ENCODE results near the gene PCDH18. TPM values are rescaled to one million over a fixed set of nuclear protein-coding genes. Genes with fewer than 3 reads are reported as not detected.
"Not testable (repeated sequence)": the region's sequence is repeated elsewhere in the genome, so short reads cannot be mapped to it uniquely, and the experiment has no call there.

Gene PCDH18
- total RNA-seq, 1 donor from 2014 or later: 7.4 TPM

DNA sequence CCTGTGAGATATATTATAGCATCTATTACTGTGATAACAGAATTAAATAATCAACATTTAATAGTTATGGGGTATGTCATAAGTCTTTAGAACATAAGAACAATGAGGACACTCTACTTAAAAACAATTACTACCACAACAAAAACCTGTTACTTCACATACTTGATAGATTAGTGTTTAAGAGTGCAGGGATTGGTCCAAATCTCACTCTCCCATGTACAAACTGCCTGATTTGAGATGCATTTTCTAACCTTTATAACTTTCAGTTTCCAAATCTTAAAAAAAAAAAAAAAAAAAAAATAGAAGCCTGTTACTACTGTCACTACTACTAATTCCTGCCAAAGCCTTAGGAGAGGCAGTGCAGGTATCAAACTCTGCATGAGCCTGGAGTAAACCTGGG is 5.6 kb downstream of the PCDH18 start:
- H3K4me1 Mint-ChIP-seq (ENCODE audit: low read depth, unreplicated experiment): peaks cover 12% of the 10 kb centered on the region
- H3K36me3 Mint-ChIP-seq (ENCODE audit: unreplicated experiment): no peaks in the 10 kb centered on the region
- no peak for TF ChIP-seq CTCF (IDR thresholded peaks at IDR 0.05; ENCODE audit: partially characterized antibody, unreplicated experiment)
- H3K27ac Mint-ChIP-seq (ENCODE audit: unreplicated experiment): no peak overlapping the region
- DNase-seq: no peak
- H3K9me3 Mint-ChIP-seq (ENCODE audit: unreplicated experiment): no peaks in the 10 kb centered on the region
- H3K4me3 Mint-ChIP-seq (ENCODE audit: unreplicated experiment): no peak overlapping the region
- no peaks in the 10 kb centered on the region for H3K27me3 Mint-ChIP-seq (ENCODE audit: unreplicated experiment)

DNA sequence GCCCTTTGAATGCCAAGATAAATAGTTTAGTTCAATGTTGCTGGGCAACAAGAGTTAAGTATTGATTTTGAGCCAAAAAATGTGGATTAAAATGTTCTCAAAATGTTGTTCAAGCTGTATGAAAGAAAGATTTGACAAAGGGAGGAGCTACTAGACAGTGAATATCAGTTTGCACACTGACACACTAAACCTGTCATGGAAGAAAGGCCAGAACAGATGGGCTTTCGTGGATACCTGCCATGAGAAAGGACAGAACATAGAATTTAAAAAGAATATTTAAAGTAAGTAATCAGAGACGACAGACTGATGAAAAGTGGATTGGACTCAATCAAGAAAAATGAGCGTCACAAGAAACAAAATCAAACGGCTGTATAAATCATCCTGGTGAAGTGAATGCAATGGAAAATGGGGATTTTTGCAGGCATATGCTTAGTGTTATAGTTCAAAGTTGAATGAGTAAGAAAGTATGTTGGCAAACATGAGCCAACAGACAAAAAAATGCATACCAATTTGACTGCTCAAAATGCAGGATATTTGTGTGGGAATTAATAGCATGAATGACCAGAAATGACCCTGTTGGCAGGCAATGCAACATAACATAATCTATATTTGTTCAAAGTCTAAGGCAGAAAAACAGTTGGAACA is 7.4 kb downstream of the PCDH18 start:
- Mint-ChIP-seq H3K9me3 (ENCODE audit: unreplicated experiment) (no peaks in the 10 kb centered on the region), H3K4me1 (ENCODE audit: low read depth, unreplicated experiment) (peaks cover 12% of the 10 kb centered on the region), H3K4me3 (ENCODE audit: unreplicated experiment) (no peak overlapping the region), H3K27me3 (ENCODE audit: unreplicated experiment) (no peaks in the 10 kb centered on the region), H3K36me3 (ENCODE audit: unreplicated experiment) (no peaks in the 10 kb centered on the region), H3K27ac (ENCODE audit: unreplicated experiment) (no peak overlapping the region)
- TF ChIP-seq CTCF (IDR thresholded peaks at IDR 0.05; ENCODE audit: partially characterized antibody, unreplicated experiment): no peak
- DNase-seq: no peak

GRCh38 chr4:137523329-137523728 is 9.0 kb downstream of the PCDH18 start:
- no peak overlapping the region for H3K4me3 Mint-ChIP-seq (ENCODE audit: unreplicated experiment)
- no peaks in the 10 kb centered on the region for H3K36me3 Mint-ChIP-seq (ENCODE audit: unreplicated experiment)
- no peak for TF ChIP-seq CTCF (IDR thresholded peaks at IDR 0.05; ENCODE audit: partially characterized antibody, unreplicated experiment)
- no peaks in the 10 kb centered on the region for H3K27me3 Mint-ChIP-seq (ENCODE audit: unreplicated experiment)
- DNase-seq: no peak
- H3K4me1 Mint-ChIP-seq (ENCODE audit: low read depth, unreplicated experiment): peaks cover 8% of the 10 kb centered on the region
- H3K9me3 Mint-ChIP-seq (ENCODE audit: unreplicated experiment): no peaks in the 10 kb centered on the region
- no peak overlapping the region for H3K27ac Mint-ChIP-seq (ENCODE audit: unreplicated experiment)

DNA sequence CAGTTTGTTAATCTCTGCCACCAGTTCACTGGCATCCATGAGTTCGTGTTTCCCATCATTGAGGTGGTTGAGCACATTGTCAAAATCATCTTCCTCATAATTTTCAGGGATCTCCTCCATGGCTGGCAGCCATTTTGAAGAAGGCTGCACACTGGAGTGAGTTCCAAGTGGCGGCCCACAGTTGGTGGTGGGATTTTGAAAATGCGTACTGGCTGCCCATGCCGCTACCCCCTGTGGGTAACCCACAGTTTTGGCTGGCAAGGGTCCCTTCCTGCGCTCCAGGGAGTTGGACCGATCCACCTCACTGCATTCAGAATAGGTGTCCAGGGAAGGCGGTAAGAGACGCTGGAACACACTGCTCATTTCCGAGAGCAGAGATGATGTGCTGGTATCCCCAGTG is 11.2 kb downstream of the PCDH18 start:
- no peak for TF ChIP-seq CTCF (IDR thresholded peaks at IDR 0.05; ENCODE audit: partially characterized antibody, unreplicated experiment)
- Mint-ChIP-seq H3K36me3 (ENCODE audit: unreplicated experiment) (no peaks in the 10 kb centered on the region), H3K27ac (ENCODE audit: unreplicated experiment) (no peak overlapping the region), H3K27me3 (ENCODE audit: unreplicated experiment) (no peaks in the 10 kb centered on the region), H3K4me1 (ENCODE audit: low read depth, unreplicated experiment) (peaks cover 8% of the 10 kb centered on the region), H3K4me3 (ENCODE audit: unreplicated experiment) (no peak overlapping the region), H3K9me3 (ENCODE audit: unreplicated experiment) (no peaks in the 10 kb centered on the region)
- DNase-seq: no peak

GRCh38 chr4:137519406-137519805 is 12.9 kb downstream of the PCDH18 start:
- Mint-ChIP-seq H3K27me3 (ENCODE audit: unreplicated experiment) (no peaks in the 10 kb centered on the region), H3K4me1 (ENCODE audit: low read depth, unreplicated experiment) (peaks cover 5% of the 10 kb centered on the region), H3K9me3 (ENCODE audit: unreplicated experiment) (no peaks in the 10 kb centered on the region), H3K4me3 (ENCODE audit: unreplicated experiment) (no peak overlapping the region), H3K27ac (ENCODE audit: unreplicated experiment) (no peak overlapping the region), H3K36me3 (ENCODE audit: unreplicated experiment) (no peaks in the 10 kb centered on the region)
- no peak for TF ChIP-seq CTCF (IDR thresholded peaks at IDR 0.05; ENCODE audit: partially characterized antibody, unreplicated experiment)
- no peak for DNase-seq

DNA sequence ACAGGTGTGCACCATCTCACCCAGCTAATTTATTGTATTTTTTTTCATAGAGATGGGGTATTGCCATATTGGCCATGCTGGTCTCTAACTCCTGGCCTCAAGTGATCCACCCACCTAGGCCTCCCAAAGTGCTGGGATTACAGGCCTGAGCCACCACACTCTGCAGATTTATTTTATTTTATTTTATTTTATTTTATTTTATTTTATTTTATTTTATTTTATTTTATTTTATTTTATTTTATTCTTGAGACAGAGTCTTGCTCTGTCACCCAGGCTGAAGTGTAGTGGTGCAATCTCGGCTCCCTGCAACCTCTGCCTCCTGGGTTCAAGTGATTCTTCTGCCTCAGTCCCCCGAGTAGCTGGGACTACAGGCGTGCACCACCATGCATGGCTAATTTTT is 15.0 kb downstream of the PCDH18 start:
- H3K27ac Mint-ChIP-seq (ENCODE audit: unreplicated experiment); H3K9me3 Mint-ChIP-seq (ENCODE audit: unreplicated experiment); DNase-seq; H3K27me3 Mint-ChIP-seq (ENCODE audit: unreplicated experiment); H3K36me3 Mint-ChIP-seq (ENCODE audit: unreplicated experiment); H3K4me1 Mint-ChIP-seq (ENCODE audit: low read depth, unreplicated experiment); H3K4me3 Mint-ChIP-seq (ENCODE audit: unreplicated experiment): not testable (repeated sequence)
